BJ (cell line): ENCODE data around the gene ALDH18A1. TPM values are rescaled to one million over a fixed set of nuclear protein-coding genes. Genes with fewer than 3 reads are reported as not detected.

Experiments used
- CTCF ChIA-PET: fragments of 350-600 bp; formaldehyde crosslinking; extraction: SDS; loops from one replicate; lab custom pipeline; 2021; ENCODE audit warnings: antibody characterized with exemption, inconsistent platforms; lab: Yijun Ruan, JAX
- POLR2A ChIA-PET: fragments of 300-600 bp; sonication (Branson Sonifier 250); formaldehyde crosslinking; extraction: SDS; loops from one replicate; lab custom pipeline; 2021; ENCODE audit warnings: antibody characterized with exemption; lab: Charles Lee
- DNase-seq: peaks from one replicate; pipeline ENCODE4 v3.0.0-alpha.2; 2011; ENCODE audit warnings: low read depth
- H3K27me3 ChIP-seq: 2 replicates; pipeline ENCODE4 v1.6.0; 2011; ENCODE audit warnings: low read length; ENCODE audit not compliant: control insufficient read depth, insufficient read depth
- H3K36me3 ChIP-seq: 2 replicates; pipeline ENCODE4 v1.5.1; 2011; ENCODE audit warnings: low read length; ENCODE audit not compliant: control insufficient read depth, insufficient read depth
- H3K4me3 ChIP-seq: 2 replicates; pipeline ENCODE4 v1.5.1; 2011; ENCODE audit warnings: low read depth, mild to moderate bottlenecking, control low read depth, low read length
- polyA plus RNA-seq: library from polyadenylated mRNA; depleted of rRNA; stranded (reverse); fragments of >200 nt; gene quantifications from 2 replicates; pipeline ENCODE4 v1.2.3, GENCODE V29; 2011
- TF ChIP-seq, protein P1 (sequence below): IDR thresholded peaks from 2 replicates; pipeline ENCODE4 v1.5.1; 2011; ENCODE audit warnings: low read depth, mild to moderate bottlenecking, control low read depth, inconsistent platforms, low read length, moderate library complexity; ENCODE audit not compliant: insufficient read depth

The ALDH18A1 gene
- polyA plus RNA-seq, 1 experiment = 109 TPM

DNA sequence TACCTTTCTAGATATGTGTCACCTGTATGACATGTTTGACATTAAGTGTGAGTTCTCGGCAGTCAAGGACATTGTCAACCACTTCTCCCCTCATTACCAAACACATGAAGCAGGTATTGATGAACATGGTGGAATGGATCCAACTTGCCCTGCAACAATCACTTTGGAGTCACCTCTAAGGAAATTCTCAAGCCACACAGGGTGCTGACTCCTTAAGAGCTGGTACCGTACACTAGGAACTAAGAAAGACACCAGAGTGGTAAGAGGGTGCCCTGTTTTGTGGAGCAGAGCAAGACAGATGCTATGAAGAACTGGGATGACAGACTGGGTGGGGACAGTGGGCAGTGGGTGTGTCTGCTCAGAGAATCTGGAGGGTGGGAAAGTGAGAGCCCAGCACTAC, 77.9 kb downstream of the ALDH18A1 start:
- CTCF ChIA-PET = interaction anchor here (1.4 kb wide), 1 partner anchor 11 kb away, joined by 3 read pairs; no protein-coding TSS in a partner anchor
- peaks cover 2% of the 10 kb centered on the region; the same call in 1 of the 2 replicates for H3K27me3 ChIP-seq
- no peaks in the 10 kb centered on the region for H3K36me3 ChIP-seq
- no peak overlapping the region for H3K4me3 ChIP-seq
- DNase-seq = no peak
- POLR2A ChIA-PET = no interaction called here
- TF ChIP-seq, protein P1, sequence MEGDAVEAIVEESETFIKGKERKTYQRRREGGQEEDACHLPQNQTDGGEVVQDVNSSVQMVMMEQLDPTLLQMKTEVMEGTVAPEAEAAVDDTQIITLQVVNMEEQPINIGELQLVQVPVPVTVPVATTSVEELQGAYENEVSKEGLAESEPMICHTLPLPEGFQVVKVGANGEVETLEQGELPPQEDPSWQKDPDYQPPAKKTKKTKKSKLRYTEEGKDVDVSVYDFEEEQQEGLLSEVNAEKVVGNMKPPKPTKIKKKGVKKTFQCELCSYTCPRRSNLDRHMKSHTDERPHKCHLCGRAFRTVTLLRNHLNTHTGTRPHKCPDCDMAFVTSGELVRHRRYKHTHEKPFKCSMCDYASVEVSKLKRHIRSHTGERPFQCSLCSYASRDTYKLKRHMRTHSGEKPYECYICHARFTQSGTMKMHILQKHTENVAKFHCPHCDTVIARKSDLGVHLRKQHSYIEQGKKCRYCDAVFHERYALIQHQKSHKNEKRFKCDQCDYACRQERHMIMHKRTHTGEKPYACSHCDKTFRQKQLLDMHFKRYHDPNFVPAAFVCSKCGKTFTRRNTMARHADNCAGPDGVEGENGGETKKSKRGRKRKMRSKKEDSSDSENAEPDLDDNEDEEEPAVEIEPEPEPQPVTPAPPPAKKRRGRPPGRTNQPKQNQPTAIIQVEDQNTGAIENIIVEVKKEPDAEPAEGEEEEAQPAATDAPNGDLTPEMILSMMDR = no peak

DNA sequence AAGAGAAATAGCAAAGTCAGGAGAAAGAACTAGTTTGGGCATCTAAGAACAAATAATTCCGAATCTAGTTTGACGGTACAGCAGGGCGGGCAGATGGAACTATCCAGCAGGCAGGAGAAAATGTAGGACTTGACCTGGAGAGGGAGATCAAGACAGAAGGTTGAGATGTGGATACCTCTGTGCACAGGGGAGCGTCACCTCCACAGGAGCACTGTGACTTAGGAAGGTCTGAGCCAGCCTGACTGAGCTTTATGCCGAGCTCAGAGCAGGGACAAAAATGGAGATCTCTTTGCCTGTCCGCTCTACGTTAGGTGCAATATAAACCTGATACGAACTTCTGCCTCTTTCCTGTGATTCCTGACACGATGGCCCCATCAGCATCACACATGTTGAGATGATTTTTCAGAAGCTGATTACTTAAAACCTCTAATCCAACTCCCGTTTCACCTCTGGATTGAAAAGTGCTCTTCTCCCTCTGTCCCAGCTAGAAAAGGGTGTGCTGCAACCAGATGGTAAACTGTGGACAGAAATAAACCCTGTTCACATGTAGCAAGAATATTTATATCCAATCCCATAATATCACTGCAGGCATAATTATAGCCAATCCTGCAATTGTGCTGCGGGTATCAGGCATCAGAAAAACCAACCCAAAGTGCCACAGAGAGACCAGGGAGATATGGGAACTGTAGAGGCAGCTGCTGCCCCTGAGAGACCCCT, 81.7 kb downstream of the ALDH18A1 start:
- H3K36me3 ChIP-seq = no peaks in the 10 kb centered on the region
- no peak for DNase-seq
- ChIA-PET CTCF (no interaction called here), POLR2A (no interaction called here)
- peaks cover 2% of the 10 kb centered on the region for H3K27me3 ChIP-seq
- TF ChIP-seq, protein P1 = no peak
- H3K4me3 ChIP-seq = no peak overlapping the region

DNA sequence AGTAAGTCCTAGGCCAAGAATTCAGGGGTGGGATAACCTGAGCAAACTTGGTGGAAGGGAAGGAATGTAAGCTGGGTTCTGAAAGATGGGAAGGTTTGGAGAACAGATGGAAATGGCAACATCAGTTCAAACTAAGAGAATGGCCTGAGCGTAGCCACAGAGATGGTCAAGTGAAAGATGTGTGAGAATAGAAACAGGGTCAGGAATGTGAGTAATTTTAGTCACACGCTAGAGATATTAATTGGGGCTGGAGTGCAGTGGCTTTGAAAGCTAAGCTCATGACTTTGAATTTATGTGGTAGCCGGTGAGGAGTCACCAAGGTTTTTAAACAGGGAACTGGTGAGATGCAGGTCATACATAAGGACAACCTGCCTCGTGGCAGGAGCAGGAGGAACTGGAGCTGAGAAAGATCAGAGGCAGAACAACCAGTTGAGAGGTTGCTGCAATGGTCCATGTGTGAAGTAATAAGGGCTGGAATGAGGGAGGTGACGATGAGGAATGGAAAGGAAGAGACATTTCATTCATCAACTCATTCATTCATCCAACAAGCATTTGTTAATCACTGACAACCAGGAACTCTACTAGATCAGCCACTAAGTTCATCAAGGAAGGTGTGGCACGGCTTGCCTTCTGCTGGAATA, 82.4 kb downstream of the ALDH18A1 start:
- no peak for DNase-seq
- TF ChIP-seq, protein P1 = no peak
- H3K36me3 ChIP-seq = no peaks in the 10 kb centered on the region
- H3K27me3 ChIP-seq = peaks cover 2% of the 10 kb centered on the region
- ChIA-PET CTCF (no interaction called here), POLR2A (no interaction called here)
- no peak overlapping the region for H3K4me3 ChIP-seq

DNA sequence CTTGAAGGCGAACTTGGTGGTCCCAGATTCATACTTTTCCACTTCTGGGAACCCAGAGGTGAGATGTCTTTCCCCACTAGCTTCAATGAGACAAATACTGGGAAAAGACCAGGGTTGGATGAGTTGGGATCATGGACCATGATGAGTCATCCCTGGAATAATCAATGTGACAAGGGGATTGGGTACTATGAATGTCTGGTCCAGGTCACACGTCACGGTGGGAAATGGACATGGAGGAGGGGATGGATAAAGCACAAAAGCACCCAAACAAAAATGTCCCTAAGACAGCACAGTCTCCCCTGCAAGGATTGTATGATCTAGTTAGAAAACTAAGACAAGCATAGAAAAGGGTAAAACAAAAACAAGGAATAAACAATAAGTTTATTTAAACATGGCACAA, 83.0 kb downstream of the ALDH18A1 start:
- DNase-seq = no peak
- no peaks in the 10 kb centered on the region for H3K36me3 ChIP-seq
- H3K27me3 ChIP-seq = peaks cover 2% of the 10 kb centered on the region
- TF ChIP-seq, protein P1 = no peak
- no peak overlapping the region for H3K4me3 ChIP-seq
- POLR2A ChIA-PET = no interaction called here
- CTCF ChIA-PET = no interaction called here

- H3K4me3 ChIP-seq = no peak overlapping the region
- POLR2A ChIA-PET = no interaction called here
- DNase-seq = no peak
- H3K36me3 ChIP-seq = no peaks in the 10 kb centered on the region
- H3K27me3 ChIP-seq = peaks cover 2% of the 10 kb centered on the region
- TF ChIP-seq, protein P1 = no peak
- CTCF ChIA-PET = no interaction called here
Observed at GRCh38 chr10:95572131-95572820, 84.2 kb downstream of the ALDH18A1 start.
